Measurements from ENCODE around the gene TC2N. TPM values are rescaled to one million over a fixed set of nuclear protein-coding genes. Genes with fewer than 3 reads are reported as not detected.
"Not testable (repeated sequence)": the region's sequence is repeated elsewhere in the genome, so short reads cannot be mapped to it uniquely, and the experiment has no call there.

The TC2N gene
- total and polyA plus RNA-seq, 7 donors: 12.1 to 49.2 (median 28.2) TPM

DNA sequence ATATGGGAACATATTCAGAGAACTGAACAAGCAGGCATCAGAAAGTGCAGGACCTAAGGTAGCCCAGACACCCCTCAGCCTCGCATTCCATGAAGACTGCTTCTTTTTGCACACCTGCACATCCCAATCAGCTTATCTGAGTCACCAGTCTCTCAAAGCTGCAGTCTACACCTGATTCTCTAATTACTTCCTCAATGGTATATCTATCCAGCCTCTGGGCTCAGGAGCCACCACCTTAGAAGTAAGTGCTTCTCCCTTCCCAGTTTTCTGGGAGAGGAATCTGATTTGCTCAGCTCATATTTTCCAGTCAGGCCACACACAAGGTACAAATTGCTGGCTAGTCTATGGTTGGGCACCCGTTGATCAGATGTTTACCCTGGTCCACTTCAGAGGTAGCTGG is 21.7 kb downstream of the TC2N start:
- Histone ChIP-seq H3K4me3 (no peak overlapping the region), H3K27ac (no peak overlapping the region), H3K36me3 (no peaks in the 10 kb centered on the region), H3K4me1 (no peaks in the 10 kb centered on the region), H3K27me3 (no peaks in the 10 kb centered on the region), H3K9me3 (no peaks in the 10 kb centered on the region)
- intact Hi-C loops (cut with DNase I): no loop called here
- TF ChIP-seq POLR2A (IDR thresholded peaks at IDR 0.05): no peak
- TF ChIP-seq EP300 (IDR thresholded peaks at IDR 0.05): no peak
- TF ChIP-seq POLR2AphosphoS5 (IDR thresholded peaks at IDR 0.05): no peak
- TF ChIP-seq, protein P1, sequence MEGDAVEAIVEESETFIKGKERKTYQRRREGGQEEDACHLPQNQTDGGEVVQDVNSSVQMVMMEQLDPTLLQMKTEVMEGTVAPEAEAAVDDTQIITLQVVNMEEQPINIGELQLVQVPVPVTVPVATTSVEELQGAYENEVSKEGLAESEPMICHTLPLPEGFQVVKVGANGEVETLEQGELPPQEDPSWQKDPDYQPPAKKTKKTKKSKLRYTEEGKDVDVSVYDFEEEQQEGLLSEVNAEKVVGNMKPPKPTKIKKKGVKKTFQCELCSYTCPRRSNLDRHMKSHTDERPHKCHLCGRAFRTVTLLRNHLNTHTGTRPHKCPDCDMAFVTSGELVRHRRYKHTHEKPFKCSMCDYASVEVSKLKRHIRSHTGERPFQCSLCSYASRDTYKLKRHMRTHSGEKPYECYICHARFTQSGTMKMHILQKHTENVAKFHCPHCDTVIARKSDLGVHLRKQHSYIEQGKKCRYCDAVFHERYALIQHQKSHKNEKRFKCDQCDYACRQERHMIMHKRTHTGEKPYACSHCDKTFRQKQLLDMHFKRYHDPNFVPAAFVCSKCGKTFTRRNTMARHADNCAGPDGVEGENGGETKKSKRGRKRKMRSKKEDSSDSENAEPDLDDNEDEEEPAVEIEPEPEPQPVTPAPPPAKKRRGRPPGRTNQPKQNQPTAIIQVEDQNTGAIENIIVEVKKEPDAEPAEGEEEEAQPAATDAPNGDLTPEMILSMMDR (IDR thresholded peaks at IDR 0.05): no peak
- WGBS, 2 donors: 80 to 89% methylated on average over 2 of the region's 2 CpGs
- DNase-seq: no peak

DNA sequence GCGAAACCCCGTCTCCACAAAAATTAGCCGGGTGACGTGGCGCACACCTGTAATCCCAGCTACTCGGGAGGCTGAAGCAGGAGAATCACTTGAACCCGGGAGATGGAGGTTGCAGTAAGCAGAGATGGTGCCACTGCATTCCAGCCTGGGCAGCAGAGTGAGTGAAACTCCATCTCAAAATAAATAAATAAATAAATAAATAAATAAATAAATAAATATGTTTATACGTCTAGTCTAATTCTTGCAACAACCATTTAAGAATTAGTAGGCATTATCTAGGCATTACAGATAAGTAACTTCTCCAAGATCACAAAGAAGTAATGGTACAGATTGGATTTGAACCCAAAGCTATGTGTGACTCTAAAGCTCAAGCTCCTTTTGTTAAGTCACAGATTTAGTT is 22.3 kb downstream of the TC2N start:
- H3K27me3 ChIP-seq; H3K4me1 ChIP-seq; H3K27ac ChIP-seq; intact Hi-C loops (cut with DNase I); H3K36me3 ChIP-seq; H3K4me3 ChIP-seq; DNase-seq; H3K9me3 ChIP-seq: not testable (repeated sequence)
- WGBS, 2 donors: 93 to 97% methylated on average over 8 of the region's 8 CpGs

DNA sequence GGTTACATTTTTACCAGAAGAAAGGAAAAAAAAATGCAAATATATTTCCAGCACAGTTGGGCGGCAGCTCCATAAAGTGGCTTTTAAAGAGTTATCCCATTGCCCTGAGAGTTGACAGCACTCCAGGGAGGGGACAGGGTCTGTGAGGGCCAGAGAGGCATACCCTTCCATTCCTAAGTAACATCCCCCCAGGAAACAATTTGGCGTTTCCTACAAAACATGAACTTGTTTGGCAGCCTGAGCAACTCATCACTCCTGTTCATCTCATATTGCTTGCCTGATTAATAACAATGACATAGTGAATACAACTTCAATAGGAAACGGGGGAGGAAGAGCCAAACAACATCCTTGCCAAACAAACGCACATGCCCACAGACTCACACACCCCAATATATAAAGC is 23.3 kb downstream of the TC2N start:
- Histone ChIP-seq H3K27me3 (no peaks in the 10 kb centered on the region), H3K4me1 (no peaks in the 10 kb centered on the region), H3K36me3 (no peaks in the 10 kb centered on the region), H3K4me3 (no peak overlapping the region), H3K9me3 (no peaks in the 10 kb centered on the region), H3K27ac (no peak overlapping the region)
- DNase-seq: no peak
- intact Hi-C loops (cut with DNase I): no loop called here
- TF ChIP-seq POLR2AphosphoS5 (IDR thresholded peaks at IDR 0.05) (no peak), POLR2A (IDR thresholded peaks at IDR 0.05) (no peak), EP300 (IDR thresholded peaks at IDR 0.05) (no peak)
- TF ChIP-seq, protein P1 (IDR thresholded peaks at IDR 0.05): no peak
- 84 to 92% methylated on average over 4 of the region's 4 CpGs for WGBS, 2 donors

DNA sequence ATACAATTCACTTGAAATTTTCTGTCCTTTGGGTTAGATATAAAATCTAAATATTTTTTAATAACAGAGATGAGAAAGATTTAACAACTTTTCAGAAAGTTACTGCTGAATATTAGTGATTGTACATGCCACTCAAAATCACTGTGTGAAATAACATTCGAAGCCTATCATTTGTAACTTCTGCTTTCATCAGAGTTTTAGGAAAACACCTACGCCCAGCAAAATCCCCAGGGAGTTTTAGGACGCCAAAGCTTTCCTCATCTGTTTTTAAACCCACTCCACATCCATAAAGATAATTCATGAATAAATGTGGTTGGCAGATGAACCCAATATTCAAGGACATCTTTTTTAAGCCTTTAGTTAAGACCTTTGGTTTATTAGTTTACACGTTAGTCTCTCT is 23.9 kb downstream of the TC2N start:
- no peak for DNase-seq
- Histone ChIP-seq H3K27ac (no peak overlapping the region), H3K4me3 (no peak overlapping the region), H3K4me1 (no peaks in the 10 kb centered on the region), H3K9me3 (no peaks in the 10 kb centered on the region), H3K36me3 (no peaks in the 10 kb centered on the region), H3K27me3 (no peaks in the 10 kb centered on the region)
- TF ChIP-seq POLR2A (IDR thresholded peaks at IDR 0.05) (no peak), EP300 (IDR thresholded peaks at IDR 0.05) (no peak), POLR2AphosphoS5 (IDR thresholded peaks at IDR 0.05) (no peak)
- TF ChIP-seq, protein P1 (IDR thresholded peaks at IDR 0.05): no peak
- intact Hi-C loops (cut with DNase I): no loop called here
- 66 to 79% methylated on average over 4 of the region's 4 CpGs for WGBS, 2 donors

DNA sequence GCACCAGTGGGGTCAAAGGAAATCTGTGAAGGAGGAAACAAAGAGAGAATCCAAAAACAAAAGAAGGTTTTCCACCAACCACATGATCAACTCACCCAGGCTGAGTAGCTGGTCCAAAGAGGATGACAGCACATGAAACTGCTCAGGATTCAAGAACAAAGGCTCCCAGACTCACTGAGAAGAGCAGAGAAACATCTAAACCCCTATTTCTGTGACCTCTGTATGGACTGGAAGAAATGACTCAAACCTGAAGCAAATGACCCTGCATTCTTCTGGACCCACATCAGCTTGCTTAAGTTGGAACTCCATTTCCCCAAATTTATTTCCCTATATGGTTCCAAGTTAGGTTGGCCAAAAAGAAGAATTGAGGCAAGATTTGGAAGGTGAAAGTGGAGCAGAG is 26.3 kb downstream of the TC2N start:
- H3K27ac ChIP-seq: no peak overlapping the region
- H3K4me3 ChIP-seq: no peak overlapping the region
- TF ChIP-seq POLR2AphosphoS5 (IDR thresholded peaks at IDR 0.05) (no peak), POLR2A (IDR thresholded peaks at IDR 0.05) (no peak), EP300 (IDR thresholded peaks at IDR 0.05) (no peak)
- TF ChIP-seq, protein P1 (IDR thresholded peaks at IDR 0.05): no peak
- intact Hi-C loops (cut with DNase I): no loop called here
- no peak for DNase-seq
- H3K27me3 ChIP-seq: peaks cover 0 to 16% (median 0%) of the 10 kb centered on the region in 3 donors
- H3K9me3 ChIP-seq: no peaks in the 10 kb centered on the region
- peaks cover 0 to 13% (median 9%) of the 10 kb centered on the region in 4 donors for H3K4me1 ChIP-seq
- no peaks in the 10 kb centered on the region for H3K36me3 ChIP-seq

All from sigmoid colon (tissue), 7 donors.